Measurements from ENCODE around the gene HBP1.

DNA sequence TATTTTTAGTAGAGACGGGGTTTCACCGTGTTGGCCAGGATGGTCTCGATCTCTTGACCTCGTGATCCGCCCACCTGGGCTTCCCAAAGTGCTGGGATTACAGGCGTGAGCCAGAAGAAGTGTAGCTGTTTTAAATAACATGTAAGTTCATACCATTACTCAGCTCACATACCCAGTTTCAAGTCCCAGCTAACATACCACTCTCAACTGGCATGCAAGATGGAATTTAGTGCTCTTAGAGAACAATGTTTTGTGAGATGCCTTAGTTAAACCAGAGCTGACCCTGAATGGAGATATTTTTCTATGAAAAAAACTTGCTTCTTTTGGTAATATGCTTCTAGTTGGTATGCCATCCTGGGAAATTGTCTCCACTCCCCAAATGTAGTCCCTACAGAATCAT is 37.3 kb downstream of the HBP1 start:
- TF ChIP-seq, protein P1, sequence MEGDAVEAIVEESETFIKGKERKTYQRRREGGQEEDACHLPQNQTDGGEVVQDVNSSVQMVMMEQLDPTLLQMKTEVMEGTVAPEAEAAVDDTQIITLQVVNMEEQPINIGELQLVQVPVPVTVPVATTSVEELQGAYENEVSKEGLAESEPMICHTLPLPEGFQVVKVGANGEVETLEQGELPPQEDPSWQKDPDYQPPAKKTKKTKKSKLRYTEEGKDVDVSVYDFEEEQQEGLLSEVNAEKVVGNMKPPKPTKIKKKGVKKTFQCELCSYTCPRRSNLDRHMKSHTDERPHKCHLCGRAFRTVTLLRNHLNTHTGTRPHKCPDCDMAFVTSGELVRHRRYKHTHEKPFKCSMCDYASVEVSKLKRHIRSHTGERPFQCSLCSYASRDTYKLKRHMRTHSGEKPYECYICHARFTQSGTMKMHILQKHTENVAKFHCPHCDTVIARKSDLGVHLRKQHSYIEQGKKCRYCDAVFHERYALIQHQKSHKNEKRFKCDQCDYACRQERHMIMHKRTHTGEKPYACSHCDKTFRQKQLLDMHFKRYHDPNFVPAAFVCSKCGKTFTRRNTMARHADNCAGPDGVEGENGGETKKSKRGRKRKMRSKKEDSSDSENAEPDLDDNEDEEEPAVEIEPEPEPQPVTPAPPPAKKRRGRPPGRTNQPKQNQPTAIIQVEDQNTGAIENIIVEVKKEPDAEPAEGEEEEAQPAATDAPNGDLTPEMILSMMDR (IDR thresholded peaks at IDR 0.05), result no peak
- TF ChIP-seq POLR2A (IDR thresholded peaks at IDR 0.05), result no peak

All from Peyer's patch (tissue), 4 donors.